Effector CD8-positive, alpha-beta T cell (primary cell): ENCODE measurements around the gene C6orf118.

Source experiments
- DNase-seq: peaks from one replicate; lab custom pipeline; 2025; lab: John Stamatoyannopoulos, UW
- total RNA-seq, 4 experiments: gene quantifications; one replicate each; lab custom pipeline; 2026; lab: John Stamatoyannopoulos, UW

Gene C6orf118
- total RNA-seq: 0 reads per million in 4 experiments

GRCh38 chr6:165308926-165309731 lies at the start of gene C6orf118:
Gene C6orf118 (minus strand): TSS chr6:165309605. CDS start chr6:165309586, 19 bp downstream.
- no peak for DNase-seq

GRCh38 chr6:165345700-165346099 lies 36.3 kb upstream of the C6orf118 start:
- no peak for DNase-seq

GRCh38 chr6:165340532-165340931 lies 31.1 kb upstream of the C6orf118 start:
- no peak for DNase-seq

GRCh38 chr6:165325609-165326008 lies 16.2 kb upstream of the C6orf118 start:
- DNase-seq: no peak

- no peak for DNase-seq
Observed at GRCh38 chr6:165321555-165322145, 12.2 kb upstream of the C6orf118 start.

- no peak for DNase-seq
Observed at GRCh38 chr6:165321150-165321549, 11.7 kb upstream of the C6orf118 start.

GRCh38 chr6:165317723-165318122 lies 8.3 kb upstream of the C6orf118 start:
- no peak for DNase-seq

GRCh38 chr6:165306955-165307354 lies 2.5 kb downstream of the C6orf118 start:
- no peak for DNase-seq

GRCh38 chr6:165301372-165302246 lies 7.8 kb downstream of the C6orf118 start:
- no peak for DNase-seq

GRCh38 chr6:165300422-165300936 lies 8.9 kb downstream of the C6orf118 start:
- no peak for DNase-seq

GRCh38 chr6:165298875-165299274 lies 10.5 kb downstream of the C6orf118 start:
- DNase-seq: no peak

GRCh38 chr6:165298402-165298801 lies 11.0 kb downstream of the C6orf118 start:
- DNase-seq: no peak

GRCh38 chr6:165292657-165293056 lies 16.7 kb downstream of the C6orf118 start:
- no peak for DNase-seq

GRCh38 chr6:165274611-165275010 lies 34.8 kb downstream of the C6orf118 start:
- no peak for DNase-seq

- DNase-seq: no peak
Observed at GRCh38 chr6:165272585-165272984, 36.8 kb downstream of the C6orf118 start.

GRCh38 chr6:165268987-165269386 lies 40.4 kb downstream of the C6orf118 start:
- DNase-seq: no peak

GRCh38 chr6:165266621-165267020 lies 42.8 kb downstream of the C6orf118 start:
- DNase-seq: no peak

- no peak for DNase-seq
Observed at GRCh38 chr6:165266191-165266590, 43.2 kb downstream of the C6orf118 start.

GRCh38 chr6:165260462-165260861 lies 48.9 kb downstream of the C6orf118 start:
- no peak for DNase-seq

- no peak for DNase-seq
Observed at GRCh38 chr6:165249808-165250207, 59.6 kb downstream of the C6orf118 start.

- DNase-seq: no peak
Observed at GRCh38 chr6:165245701-165246100, 63.7 kb downstream of the C6orf118 start.

GRCh38 chr6:165245287-165245686 lies 64.1 kb downstream of the C6orf118 start:
- DNase-seq: no peak
